HEK293T (cell line): ENCODE measurements around the gene CD209.

Source experiments
- BHLHE40 ChIP-seq: fragments of 450-650 bp; IDR thresholded peaks from 2 replicates; pipeline ENCODE4 v1.6.1; 2016; ENCODE audit warnings: mild to moderate bottlenecking, moderate library complexity, borderline replicate concordance
- CTBP1 ChIP-seq: fragments of 450-650 bp; IDR thresholded peaks from 2 replicates; pipeline ENCODE4 v1.6.1; 2016; ENCODE audit warnings: borderline replicate concordance
- FOXA1 ChIP-seq: fragments of 450-650 bp; IDR thresholded peaks from 2 replicates; pipeline ENCODE4 v1.6.1; 2016; ENCODE audit warnings: mild to moderate bottlenecking
- FOXK2 ChIP-seq: fragments of 450-650 bp; IDR thresholded peaks from 2 replicates; pipeline ENCODE4 v1.6.1; 2016; ENCODE audit warnings: mild to moderate bottlenecking
- HDGF ChIP-seq: fragments of 450-650 bp; IDR thresholded peaks from 2 replicates; pipeline ENCODE4 v1.6.1; 2017; ENCODE audit warnings: antibody characterized with exemption, borderline replicate concordance
- L3MBTL2 ChIP-seq: fragments of 450-650 bp; conservative IDR thresholded peaks from 2 replicates; pipeline ENCODE4 v1.6.1; 2016; ENCODE audit warnings: mild to moderate bottlenecking
- NFRKB ChIP-seq: fragments of 450-650 bp; IDR thresholded peaks from 2 replicates; pipeline ENCODE4 v1.6.1; 2016; ENCODE audit warnings: mild to moderate bottlenecking, moderate library complexity
- SP1 ChIP-seq: fragments of 450-650 bp; IDR thresholded peaks from 2 replicates; pipeline ENCODE4 v1.6.1; 2017
- TARDBP ChIP-seq: fragments of 450-650 bp; IDR thresholded peaks from 2 replicates; pipeline ENCODE4 v1.6.1; 2016

- no peak for TF ChIP-seq TARDBP
- TF ChIP-seq BHLHE40: no peak
- TF ChIP-seq FOXK2: no peak
- no peak for TF ChIP-seq SP1
- no peak for TF ChIP-seq NFRKB
- TF ChIP-seq FOXA1: no peak
- TF ChIP-seq HDGF: no peak
- no peak for TF ChIP-seq L3MBTL2
- no peak for TF ChIP-seq CTBP1
These were observed 4.3 kb downstream of the CD209 start for GRCh38 chr19:7742991-7743390.
